Measurements from ENCODE around the gene ACSS3. TPM values are rescaled to one million over a fixed set of nuclear protein-coding genes. Genes with fewer than 3 reads are reported as not detected.

The ACSS3 gene
- total and polyA plus RNA-seq, 10 of the 15 experiments (the other 5 are each of a cell fraction or from before 2014, with no cell fraction given) = 0.06 to 0.31 TPM; not detected in 8

DNA sequence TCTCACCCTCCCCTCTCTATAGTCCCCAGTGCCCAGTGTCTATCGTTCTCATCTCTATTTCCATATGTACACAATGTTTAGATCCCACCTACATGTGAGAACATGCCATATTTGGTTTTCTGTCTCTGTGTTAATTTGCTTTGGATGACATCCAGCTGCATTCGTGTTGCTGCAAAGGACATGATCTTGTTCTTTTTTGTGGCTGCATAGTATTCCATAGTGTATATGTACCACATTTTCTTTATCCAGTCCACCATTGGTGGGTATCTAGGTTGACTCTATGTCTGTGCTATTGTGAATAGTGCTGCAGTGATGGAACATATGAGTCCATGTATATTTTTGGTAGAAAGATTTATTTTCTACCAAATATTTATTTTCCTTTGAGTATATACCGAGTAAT, 45.7 kb downstream of the ACSS3 start:
- in situ Hi-C loops (cut with MboI) = no loop called here
- TF ChIP-seq DPF2 (IDR thresholded peaks at IDR 0.05) (no peak), ZNF207 (IDR thresholded peaks at IDR 0.05; ENCODE audit: borderline replicate concordance) (no peak), NFYA (IDR thresholded peaks at IDR 0.05; ENCODE audit: borderline replicate concordance, low read depth, low read length) (no peak), MTA3 (IDR thresholded peaks at IDR 0.05; ENCODE audit: borderline replicate concordance, low read length) (no peak), RAD51 (IDR thresholded peaks at IDR 0.05) (no peak), NFYB (IDR thresholded peaks at IDR 0.05; ENCODE audit: insufficient read depth, low read depth, low read length) (no peak), EED (IDR thresholded peaks at IDR 0.05; ENCODE audit: low read depth) (no peak), TBL1XR1 (IDR thresholded peaks at IDR 0.05; ENCODE audit: low read depth, low read length) (no peak), ZNF622 (IDR thresholded peaks at IDR 0.05) (no peak), SMC3 (IDR thresholded peaks at IDR 0.05; ENCODE audit: borderline replicate concordance, low read length) (no peak), MYB (IDR thresholded peaks at IDR 0.05; ENCODE audit: borderline replicate concordance, low read depth, low read length) (no peak)
- TF ChIP-seq, protein P1, sequence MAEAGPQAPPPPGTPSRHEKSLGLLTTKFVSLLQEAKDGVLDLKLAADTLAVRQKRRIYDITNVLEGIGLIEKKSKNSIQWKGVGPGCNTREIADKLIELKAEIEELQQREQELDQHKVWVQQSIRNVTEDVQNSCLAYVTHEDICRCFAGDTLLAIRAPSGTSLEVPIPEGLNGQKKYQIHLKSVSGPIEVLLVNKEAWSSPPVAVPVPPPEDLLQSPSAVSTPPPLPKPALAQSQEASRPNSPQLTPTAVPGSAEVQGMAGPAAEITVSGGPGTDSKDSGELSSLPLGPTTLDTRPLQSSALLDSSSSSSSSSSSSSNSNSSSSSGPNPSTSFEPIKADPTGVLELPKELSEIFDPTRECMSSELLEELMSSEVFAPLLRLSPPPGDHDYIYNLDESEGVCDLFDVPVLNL (IDR thresholded peaks at IDR 0.05; ENCODE audit: low read depth, low read length) = no peak
- TF ChIP-seq, protein P2, sequence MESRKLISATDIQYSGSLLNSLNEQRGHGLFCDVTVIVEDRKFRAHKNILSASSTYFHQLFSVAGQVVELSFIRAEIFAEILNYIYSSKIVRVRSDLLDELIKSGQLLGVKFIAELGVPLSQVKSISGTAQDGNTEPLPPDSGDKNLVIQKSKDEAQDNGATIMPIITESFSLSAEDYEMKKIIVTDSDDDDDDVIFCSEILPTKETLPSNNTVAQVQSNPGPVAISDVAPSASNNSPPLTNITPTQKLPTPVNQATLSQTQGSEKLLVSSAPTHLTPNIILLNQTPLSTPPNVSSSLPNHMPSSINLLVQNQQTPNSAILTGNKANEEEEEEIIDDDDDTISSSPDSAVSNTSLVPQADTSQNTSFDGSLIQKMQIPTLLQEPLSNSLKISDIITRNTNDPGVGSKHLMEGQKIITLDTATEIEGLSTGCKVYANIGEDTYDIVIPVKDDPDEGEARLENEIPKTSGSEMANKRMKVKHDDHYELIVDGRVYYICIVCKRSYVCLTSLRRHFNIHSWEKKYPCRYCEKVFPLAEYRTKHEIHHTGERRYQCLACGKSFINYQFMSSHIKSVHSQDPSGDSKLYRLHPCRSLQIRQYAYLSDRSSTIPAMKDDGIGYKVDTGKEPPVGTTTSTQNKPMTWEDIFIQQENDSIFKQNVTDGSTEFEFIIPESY (IDR thresholded peaks at IDR 0.05) = no peak
- ChIA-PET SMC1A (ENCODE audit: uncharacterized antibody, unreplicated experiment) (no interaction called here), CTCF (no interaction called here), POLR2A (no interaction called here), RAD21 (ENCODE audit: unreplicated experiment) (no interaction called here)
- H3K27ac ChIP-seq (ENCODE audit: control insufficient read depth, insufficient read depth) = no peak overlapping the region
- 19% methylated on average over 3 of the region's 3 CpGs for WGBS (ENCODE audit: insufficient coverage, insufficient replicate concordance, low lambda C conversion rate, missing lambda C conversion rate)
- H3K27me3 ChIP-seq (replicated peaks in 1 of 2; ENCODE audit: control insufficient read depth in 2 of 2, insufficient read depth in 2 of 2, low read length in 1 of 2) = no peaks in the 10 kb centered on the region
- FAIRE-seq = no peak
- H3K79me2 ChIP-seq (ENCODE audit: control insufficient read depth, insufficient read depth, low read length) = no peaks in the 10 kb centered on the region
- BruUV-seq (replicated peaks) = no TSS peak
- H3K4me2 ChIP-seq (ENCODE audit: control insufficient read depth, insufficient read depth) = no peak overlapping the region
- no peak overlapping the region for H2AFZ ChIP-seq (ENCODE audit: control insufficient read depth, low read depth, low read length)
- no peaks in the 10 kb centered on the region for H3K36me3 ChIP-seq (ENCODE audit: control insufficient read depth in 2 of 2, insufficient read depth in 2 of 2, low read length in 1 of 2)
- H3K9ac ChIP-seq (ENCODE audit: control insufficient read depth, insufficient read depth, low read length) = no peak overlapping the region
- no peaks in the 10 kb centered on the region for H3K9me3 ChIP-seq (replicated peaks; ENCODE audit: control insufficient read depth, insufficient read depth, low read length)
- no peaks in the 10 kb centered on the region for H3K4me1 ChIP-seq (ENCODE audit: control insufficient read depth, insufficient read depth, low read length)
- H3K4me3 ChIP-seq = no peak overlapping the region
- intact Hi-C loops (cut with micrococcal nuclease; ENCODE audit: unreplicated experiment) = no loop called here
- no peaks in the 10 kb centered on the region for H4K20me1 ChIP-seq (ENCODE audit: control insufficient read depth, insufficient read depth)
- no peak for ATAC-seq
- DNase-seq (ENCODE audit: low read depth, low spot score) = no peak
